ENCODE measurements around the gene SYT1.

The SYT1 gene

DNA sequence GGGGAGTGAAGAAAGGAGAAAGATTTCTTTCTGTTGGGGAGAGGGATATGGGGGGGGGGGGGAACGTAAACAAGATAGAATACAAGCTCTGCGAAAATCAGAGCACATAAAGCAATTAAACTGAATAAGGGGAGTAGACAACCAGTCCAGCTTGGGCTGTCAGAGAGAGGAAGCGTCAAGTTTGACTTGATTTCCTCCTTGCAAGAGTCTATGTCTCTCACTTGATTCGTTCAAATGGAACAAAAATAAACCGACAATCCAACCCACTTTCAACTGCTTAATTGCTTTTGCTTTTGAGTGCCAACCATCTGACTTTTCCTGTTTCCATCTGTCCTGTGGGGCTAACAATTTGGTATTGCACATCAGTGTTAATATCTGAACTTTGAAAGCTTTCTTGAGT is 942 bp downstream of the SYT1 start:
- H3K9ac ChIP-seq (ENCODE audit: low read length in 2 of 2), result peak overlapping the region in 1 of 2 donors; percentile 9

DNA sequence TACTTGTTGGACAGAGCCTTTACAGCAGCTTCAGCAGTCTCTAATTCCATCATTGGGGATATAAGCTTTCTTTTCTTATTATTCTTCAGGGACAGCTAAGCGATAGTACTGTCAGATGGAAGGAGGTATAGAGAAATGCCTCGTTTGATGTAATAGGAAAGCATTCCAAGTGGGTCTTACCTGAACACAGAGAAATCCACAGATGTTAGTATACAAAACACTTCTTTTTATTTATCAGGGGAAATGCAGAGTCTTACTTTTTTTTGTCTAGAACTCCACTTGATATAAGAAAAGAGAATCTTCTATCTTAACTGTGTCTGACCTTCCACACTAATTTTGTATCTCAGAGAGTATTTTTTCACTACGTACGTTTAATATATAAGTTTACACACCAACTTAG is 1.9 kb downstream of the SYT1 start:
- peaks cover 8 to 12% of the 10 kb centered on the region in 2 donors for H3K27me3 ChIP-seq (ENCODE audit: control insufficient read depth in 1 of 2, insufficient read depth in 2 of 2, low read length in 2 of 2)
- no peaks in the 10 kb centered on the region for H3K4me1 ChIP-seq (ENCODE audit: control insufficient read depth, insufficient read depth, low read length)
- H3K9ac ChIP-seq (ENCODE audit: low read length in 2 of 2), result no peak overlapping the region
- H3K36me3 ChIP-seq (ENCODE audit: control insufficient read depth in 2 of 2, insufficient read depth in 2 of 2, low read length in 2 of 2), result no peaks in the 10 kb centered on the region
- no peak overlapping the region for H3K4me3 ChIP-seq (ENCODE audit: low read length in 2 of 2)
- H3K27ac ChIP-seq (ENCODE audit: low read length), result no peak overlapping the region
- H3K9me3 ChIP-seq (ENCODE audit: control insufficient read depth in 2 of 2, low read length in 2 of 2), result no peaks in the 10 kb centered on the region

More for the DNA sequence above, 942 bp downstream of the SYT1 start:
- H3K4me3 ChIP-seq (ENCODE audit: low read length in 2 of 2), result peak overlapping the region in 1 of 2 donors; percentile 75
- no peaks in the 10 kb centered on the region for H3K9me3 ChIP-seq (ENCODE audit: control insufficient read depth in 2 of 2, low read length in 2 of 2)
- H3K27me3 ChIP-seq (ENCODE audit: control insufficient read depth in 1 of 2, insufficient read depth in 2 of 2, low read length in 2 of 2), result peaks cover 8 to 12% of the 10 kb centered on the region in 2 donors
- H3K36me3 ChIP-seq (ENCODE audit: control insufficient read depth in 2 of 2, insufficient read depth in 2 of 2, low read length in 2 of 2), result no peaks in the 10 kb centered on the region
- H3K27ac ChIP-seq (ENCODE audit: low read length), result no peak overlapping the region
- no peaks in the 10 kb centered on the region for H3K4me1 ChIP-seq (ENCODE audit: control insufficient read depth, insufficient read depth, low read length)

DNA sequence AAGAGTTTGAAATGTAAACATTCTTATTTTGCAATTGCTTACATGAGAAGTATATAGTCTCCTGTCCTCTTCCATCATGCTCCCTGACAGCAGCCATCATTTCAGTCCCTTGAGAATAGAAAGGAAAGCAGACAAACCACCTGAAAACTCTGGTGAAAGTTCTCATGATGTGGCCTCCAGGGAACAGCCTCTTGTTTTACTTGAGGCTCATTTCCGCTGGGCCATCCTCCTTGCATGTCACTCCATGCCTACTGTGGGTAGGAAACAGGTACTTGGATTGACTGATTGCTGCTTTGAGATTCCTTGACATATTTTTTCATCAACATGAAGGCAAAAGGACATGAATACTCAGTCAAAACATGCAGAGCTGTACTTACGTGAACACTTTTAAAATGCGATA is 6.0 kb downstream of the SYT1 start:
- Histone ChIP-seq H3K36me3 (ENCODE audit: control insufficient read depth in 2 of 2, insufficient read depth in 2 of 2, low read length in 2 of 2) (no peaks in the 10 kb centered on the region), H3K4me3 (ENCODE audit: low read length in 2 of 2) (no peak overlapping the region), H3K9me3 (ENCODE audit: control insufficient read depth in 2 of 2, low read length in 2 of 2) (no peaks in the 10 kb centered on the region), H3K4me1 (ENCODE audit: control insufficient read depth, insufficient read depth, low read length) (no peaks in the 10 kb centered on the region), H3K27me3 (ENCODE audit: control insufficient read depth in 1 of 2, insufficient read depth in 2 of 2, low read length in 2 of 2) (no peaks in the 10 kb centered on the region), H3K27ac (ENCODE audit: low read length) (no peak overlapping the region), H3K9ac (ENCODE audit: low read length in 2 of 2) (no peak overlapping the region)

DNA sequence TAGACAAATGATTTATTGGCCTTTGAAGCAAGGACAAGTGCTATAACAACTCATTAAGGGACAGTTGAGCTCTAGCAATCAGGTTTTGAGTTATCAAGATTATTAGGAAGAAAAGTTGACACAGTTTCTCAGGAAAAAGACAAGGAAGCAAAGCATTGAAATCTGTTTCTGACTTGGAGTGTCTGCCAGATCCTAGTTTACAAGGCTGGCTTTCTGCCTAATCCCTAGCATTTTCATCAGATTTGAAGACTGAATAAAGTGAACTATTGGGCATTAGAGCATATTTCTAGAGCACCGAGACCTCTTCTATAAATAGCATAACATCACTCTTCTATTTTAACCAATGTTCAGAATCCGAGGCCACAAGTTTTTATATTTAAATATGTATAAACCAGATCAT is 7.0 kb downstream of the SYT1 start:
- H3K36me3 ChIP-seq (ENCODE audit: control insufficient read depth in 2 of 2, insufficient read depth in 2 of 2, low read length in 2 of 2), result no peaks in the 10 kb centered on the region
- no peak overlapping the region for H3K4me3 ChIP-seq (ENCODE audit: low read length in 2 of 2)
- no peak overlapping the region for H3K9ac ChIP-seq (ENCODE audit: low read length in 2 of 2)
- H3K9me3 ChIP-seq (ENCODE audit: control insufficient read depth in 2 of 2, low read length in 2 of 2), result no peaks in the 10 kb centered on the region
- no peak overlapping the region for H3K27ac ChIP-seq (ENCODE audit: low read length)
- no peaks in the 10 kb centered on the region for H3K27me3 ChIP-seq (ENCODE audit: control insufficient read depth in 1 of 2, insufficient read depth in 2 of 2, low read length in 2 of 2)
- no peaks in the 10 kb centered on the region for H3K4me1 ChIP-seq (ENCODE audit: control insufficient read depth, insufficient read depth, low read length)

DNA sequence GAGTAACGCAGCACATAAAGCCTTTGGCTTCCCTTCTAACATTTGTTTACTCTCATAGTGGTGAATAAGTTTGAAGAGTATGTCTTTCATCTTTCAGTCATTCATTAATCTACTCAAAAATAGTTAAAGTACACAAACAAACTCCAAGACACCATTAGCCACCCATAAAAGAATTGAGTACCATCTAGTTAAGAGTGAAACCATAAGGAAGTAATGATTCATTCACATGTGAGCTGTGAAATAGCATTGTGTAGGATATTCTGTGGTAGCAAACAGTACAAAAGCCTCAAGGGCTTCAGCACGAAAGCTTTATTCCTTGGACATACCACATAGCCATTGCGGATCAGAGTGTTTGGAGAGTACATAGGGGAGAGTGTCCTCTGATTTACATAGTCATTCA is 13.9 kb downstream of the SYT1 start:
- Histone ChIP-seq H3K4me3 (ENCODE audit: low read length in 2 of 2) (no peak overlapping the region), H3K9ac (ENCODE audit: low read length in 2 of 2) (no peak overlapping the region), H3K4me1 (ENCODE audit: control insufficient read depth, insufficient read depth, low read length) (no peaks in the 10 kb centered on the region), H3K27me3 (ENCODE audit: control insufficient read depth in 1 of 2, insufficient read depth in 2 of 2, low read length in 2 of 2) (no peaks in the 10 kb centered on the region), H3K36me3 (ENCODE audit: control insufficient read depth in 2 of 2, insufficient read depth in 2 of 2, low read length in 2 of 2) (no peaks in the 10 kb centered on the region), H3K27ac (ENCODE audit: low read length) (no peak overlapping the region), H3K9me3 (ENCODE audit: control insufficient read depth in 2 of 2, low read length in 2 of 2) (no peaks in the 10 kb centered on the region)

DNA sequence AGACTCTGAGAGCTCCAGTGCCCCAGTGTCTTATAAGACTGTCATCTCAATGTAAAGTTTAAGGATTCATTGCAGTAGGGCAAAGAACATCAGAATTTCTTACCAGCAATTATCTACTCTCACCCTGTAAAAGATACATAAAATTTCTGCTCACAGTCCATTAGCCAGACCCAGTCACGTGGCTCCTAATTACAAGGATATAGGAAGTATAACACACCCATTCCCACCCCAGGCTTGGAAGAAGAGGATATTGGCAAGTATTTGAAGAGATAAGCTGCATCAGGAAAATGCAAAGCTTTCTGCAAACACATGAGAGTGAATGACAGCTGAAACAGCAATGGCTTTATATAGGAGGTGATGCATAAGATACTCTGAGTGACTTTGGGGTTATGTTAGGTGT is 14.3 kb downstream of the SYT1 start:
- no peaks in the 10 kb centered on the region for H3K9me3 ChIP-seq (ENCODE audit: control insufficient read depth in 2 of 2, low read length in 2 of 2)
- H3K27me3 ChIP-seq (ENCODE audit: control insufficient read depth in 1 of 2, insufficient read depth in 2 of 2, low read length in 2 of 2), result no peaks in the 10 kb centered on the region
- no peak overlapping the region for H3K27ac ChIP-seq (ENCODE audit: low read length)

DNA sequence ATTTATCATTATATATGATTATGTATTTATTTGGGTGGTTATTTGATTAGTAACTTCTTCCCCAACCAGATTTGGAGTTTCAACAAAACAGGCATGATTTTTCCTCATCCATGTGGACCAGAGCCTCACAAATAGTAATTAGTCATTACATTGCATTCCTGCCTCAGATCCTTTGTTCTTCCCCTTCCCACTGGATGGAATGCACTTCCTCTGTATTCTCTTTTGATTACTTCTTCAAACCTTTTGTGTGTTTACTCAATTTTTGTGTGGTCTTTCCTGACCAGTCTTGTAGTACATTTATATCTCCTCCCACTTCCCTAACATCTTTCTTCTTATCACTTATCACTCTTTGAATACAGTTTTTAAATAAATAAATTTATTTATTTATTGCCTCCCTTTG is 15.5 kb downstream of the SYT1 start:
- Histone ChIP-seq H3K4me1 (ENCODE audit: control insufficient read depth, insufficient read depth, low read length) (no peaks in the 10 kb centered on the region), H3K27ac (ENCODE audit: low read length) (no peak overlapping the region), H3K4me3 (ENCODE audit: low read length in 2 of 2) (no peak overlapping the region), H3K27me3 (ENCODE audit: control insufficient read depth in 1 of 2, insufficient read depth in 2 of 2, low read length in 2 of 2) (no peaks in the 10 kb centered on the region), H3K9ac (ENCODE audit: low read length in 2 of 2) (no peak overlapping the region), H3K9me3 (ENCODE audit: control insufficient read depth in 2 of 2, low read length in 2 of 2) (no peaks in the 10 kb centered on the region), H3K36me3 (ENCODE audit: control insufficient read depth in 2 of 2, insufficient read depth in 2 of 2, low read length in 2 of 2) (no peaks in the 10 kb centered on the region)

More for the DNA sequence above, 14.3 kb downstream of the SYT1 start:
- H3K4me3 ChIP-seq (ENCODE audit: low read length in 2 of 2), result no peak overlapping the region
- H3K9ac ChIP-seq (ENCODE audit: low read length in 2 of 2), result no peak overlapping the region
- no peaks in the 10 kb centered on the region for H3K4me1 ChIP-seq (ENCODE audit: control insufficient read depth, insufficient read depth, low read length)
- H3K36me3 ChIP-seq (ENCODE audit: control insufficient read depth in 2 of 2, insufficient read depth in 2 of 2, low read length in 2 of 2), result no peaks in the 10 kb centered on the region

DNA sequence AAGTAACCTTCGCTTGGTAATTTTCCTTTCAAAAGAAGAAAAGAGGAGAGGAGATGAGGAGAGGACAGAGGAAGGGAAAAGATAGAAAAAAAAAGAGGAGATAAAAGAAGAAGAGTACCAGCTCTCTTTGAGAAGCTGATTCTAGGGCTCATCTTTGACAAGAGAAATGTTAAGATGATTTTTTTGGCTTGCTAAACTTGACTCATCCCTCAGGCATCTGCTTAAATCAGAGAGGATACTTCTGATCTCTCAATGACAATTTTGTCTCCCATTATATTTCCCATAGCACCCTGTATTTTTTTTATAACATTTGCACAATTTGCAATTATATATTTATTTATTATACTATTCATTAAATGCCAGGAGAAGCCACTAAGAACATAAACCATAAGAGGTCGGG is 17.1 kb downstream of the SYT1 start:
- H3K9ac ChIP-seq (ENCODE audit: low read length in 2 of 2), result no peak overlapping the region
- no peak overlapping the region for H3K4me3 ChIP-seq (ENCODE audit: low read length in 2 of 2)
- no peak overlapping the region for H3K27ac ChIP-seq (ENCODE audit: low read length)
- H3K27me3 ChIP-seq (ENCODE audit: control insufficient read depth in 1 of 2, insufficient read depth in 2 of 2, low read length in 2 of 2), result no peaks in the 10 kb centered on the region
- H3K9me3 ChIP-seq (ENCODE audit: control insufficient read depth in 2 of 2, low read length in 2 of 2), result no peaks in the 10 kb centered on the region
- no peaks in the 10 kb centered on the region for H3K36me3 ChIP-seq (ENCODE audit: control insufficient read depth in 2 of 2, insufficient read depth in 2 of 2, low read length in 2 of 2)
- no peaks in the 10 kb centered on the region for H3K4me1 ChIP-seq (ENCODE audit: control insufficient read depth, insufficient read depth, low read length)

DNA sequence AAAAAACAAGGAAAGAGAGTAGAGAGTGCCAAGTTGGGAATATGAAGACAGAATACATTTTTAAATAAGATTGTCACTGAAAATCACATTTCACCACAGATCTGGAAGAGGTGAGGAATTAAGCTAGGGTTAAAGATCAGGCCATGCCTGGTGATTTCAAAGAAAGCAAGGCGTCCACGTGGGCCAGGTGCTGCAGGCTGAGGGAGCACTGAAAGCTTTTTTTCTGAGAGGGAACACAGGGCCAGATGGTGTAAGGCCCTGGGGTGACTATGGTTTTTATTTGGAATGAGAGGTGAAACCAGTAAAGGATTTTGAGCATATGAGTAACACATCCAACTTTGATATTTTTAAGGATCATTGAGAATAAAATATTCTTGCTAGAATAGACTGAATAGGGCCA is 20.9 kb downstream of the SYT1 start:
- H3K27ac ChIP-seq (ENCODE audit: low read length), result no peak overlapping the region
- no peaks in the 10 kb centered on the region for H3K36me3 ChIP-seq (ENCODE audit: control insufficient read depth in 2 of 2, insufficient read depth in 2 of 2, low read length in 2 of 2)
- H3K9me3 ChIP-seq (ENCODE audit: control insufficient read depth in 2 of 2, low read length in 2 of 2), result no peaks in the 10 kb centered on the region
- no peak overlapping the region for H3K9ac ChIP-seq (ENCODE audit: low read length in 2 of 2)
- H3K4me1 ChIP-seq (ENCODE audit: control insufficient read depth, insufficient read depth, low read length), result no peaks in the 10 kb centered on the region
- H3K4me3 ChIP-seq (ENCODE audit: low read length in 2 of 2), result no peak overlapping the region
- H3K27me3 ChIP-seq (ENCODE audit: control insufficient read depth in 1 of 2, insufficient read depth in 2 of 2, low read length in 2 of 2), result no peaks in the 10 kb centered on the region

DNA sequence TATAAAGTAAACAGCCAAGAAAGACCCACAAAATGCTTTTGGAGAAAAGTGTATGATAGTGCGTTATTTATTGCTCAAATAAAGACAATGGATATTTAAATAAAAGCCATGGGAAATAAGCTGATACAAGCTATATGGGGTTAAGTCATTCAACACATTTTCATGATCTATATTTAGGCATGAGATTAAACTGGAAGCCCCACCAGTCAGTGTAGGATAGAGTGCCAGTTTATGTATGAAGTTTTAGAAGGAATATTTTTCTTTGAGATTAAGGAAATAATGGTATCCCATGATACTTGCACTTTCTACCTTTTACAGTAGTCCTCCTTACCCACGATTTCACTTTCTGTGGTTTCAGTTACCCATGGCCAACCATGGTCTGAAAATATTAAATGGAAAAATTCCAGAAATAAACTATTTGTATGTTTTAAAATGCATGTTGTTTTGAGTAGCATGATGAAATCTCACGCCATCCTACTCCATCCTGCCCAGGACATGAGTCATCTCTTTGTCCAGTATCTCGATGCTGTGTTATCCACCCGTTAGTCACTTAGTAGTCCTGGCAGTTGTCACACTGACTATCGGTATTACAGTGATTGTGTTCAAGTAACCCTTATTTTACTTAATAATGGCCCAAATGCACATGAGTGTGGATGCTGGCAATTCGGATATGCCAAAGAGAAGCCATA is 22.3 kb downstream of the SYT1 start:
- Histone ChIP-seq H3K9ac (ENCODE audit: low read length in 2 of 2) (no peak overlapping the region), H3K36me3 (ENCODE audit: control insufficient read depth in 2 of 2, insufficient read depth in 2 of 2, low read length in 2 of 2) (no peaks in the 10 kb centered on the region), H3K9me3 (ENCODE audit: control insufficient read depth in 2 of 2, low read length in 2 of 2) (no peaks in the 10 kb centered on the region), H3K27me3 (ENCODE audit: control insufficient read depth in 1 of 2, insufficient read depth in 2 of 2, low read length in 2 of 2) (no peaks in the 10 kb centered on the region), H3K27ac (ENCODE audit: low read length) (no peak overlapping the region), H3K4me3 (ENCODE audit: low read length in 2 of 2) (no peak overlapping the region), H3K4me1 (ENCODE audit: control insufficient read depth, insufficient read depth, low read length) (no peaks in the 10 kb centered on the region)

DNA sequence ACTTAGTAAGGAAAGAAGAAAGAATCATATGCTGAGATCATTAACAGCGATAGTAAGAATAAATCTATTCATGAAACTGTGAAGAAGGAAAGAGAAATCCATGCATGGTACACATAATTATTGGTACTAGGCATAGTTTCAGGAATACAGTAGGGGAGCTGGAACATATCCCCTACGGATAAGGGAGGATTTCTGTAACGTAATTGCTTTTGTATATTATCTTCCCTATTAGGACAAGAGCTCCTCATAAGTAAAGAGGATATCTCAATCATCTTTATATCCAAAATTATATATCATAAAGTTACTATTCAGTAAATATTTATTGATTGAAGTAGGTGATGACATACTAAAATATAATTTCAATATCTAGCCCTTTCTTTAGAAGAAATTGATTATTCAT is 22.9 kb downstream of the SYT1 start:
- no peaks in the 10 kb centered on the region for H3K36me3 ChIP-seq (ENCODE audit: control insufficient read depth in 2 of 2, insufficient read depth in 2 of 2, low read length in 2 of 2)
- no peaks in the 10 kb centered on the region for H3K27me3 ChIP-seq (ENCODE audit: control insufficient read depth in 1 of 2, insufficient read depth in 2 of 2, low read length in 2 of 2)
- no peak overlapping the region for H3K27ac ChIP-seq (ENCODE audit: low read length)
- no peaks in the 10 kb centered on the region for H3K4me1 ChIP-seq (ENCODE audit: control insufficient read depth, insufficient read depth, low read length)
- no peak overlapping the region for H3K4me3 ChIP-seq (ENCODE audit: low read length in 2 of 2)
- no peaks in the 10 kb centered on the region for H3K9me3 ChIP-seq (ENCODE audit: control insufficient read depth in 2 of 2, low read length in 2 of 2)
- H3K9ac ChIP-seq (ENCODE audit: low read length in 2 of 2), result no peak overlapping the region

Data from stomach smooth muscle (tissue), 2 donors.